CD4-positive, alpha-beta T cell treated with Interleukin-17A for 1 hour (primary cell): Measurements from ENCODE around the gene MPO.

Experiments used
- DNase-seq: peaks from one replicate; pipeline ENCODE4 v3.0.0-alpha.2; 2020

Gene MPO

GRCh38 chr17:58319173-58320162 is 38.7 kb upstream of the MPO start:
- DNase-seq = no peak

- DNase-seq = no peak
Observed at GRCh38 chr17:58318627-58319172, 38.0 kb upstream of the MPO start.

DNA sequence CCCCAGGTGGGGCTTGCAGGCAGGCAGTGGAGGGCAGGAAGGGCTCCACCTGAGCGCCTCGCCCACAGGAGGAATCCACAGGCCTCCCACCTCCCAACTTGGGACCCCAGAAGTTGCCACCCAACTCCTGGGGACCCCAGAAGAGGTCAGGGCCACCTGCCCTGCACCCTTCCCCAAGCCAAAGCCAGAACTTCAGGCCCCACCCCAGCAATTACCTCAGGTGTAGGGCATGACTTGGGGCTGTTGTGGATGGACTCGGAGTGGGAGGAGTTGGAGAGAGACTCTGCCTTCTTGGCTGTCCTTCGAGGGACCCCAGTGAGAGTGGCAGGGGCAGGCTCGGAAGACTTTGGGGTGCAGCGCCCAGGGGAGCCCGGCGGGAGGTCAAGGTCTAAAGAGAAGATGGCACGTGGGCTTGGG is 37.3 kb upstream of the MPO start:
- DNase-seq = no peak

GRCh38 chr17:58317421-58318064 is 36.8 kb upstream of the MPO start:
- peak; percentile 89 for DNase-seq

GRCh38 chr17:58316260-58316960 is 35.7 kb upstream of the MPO start:
- no peak for DNase-seq

DNA sequence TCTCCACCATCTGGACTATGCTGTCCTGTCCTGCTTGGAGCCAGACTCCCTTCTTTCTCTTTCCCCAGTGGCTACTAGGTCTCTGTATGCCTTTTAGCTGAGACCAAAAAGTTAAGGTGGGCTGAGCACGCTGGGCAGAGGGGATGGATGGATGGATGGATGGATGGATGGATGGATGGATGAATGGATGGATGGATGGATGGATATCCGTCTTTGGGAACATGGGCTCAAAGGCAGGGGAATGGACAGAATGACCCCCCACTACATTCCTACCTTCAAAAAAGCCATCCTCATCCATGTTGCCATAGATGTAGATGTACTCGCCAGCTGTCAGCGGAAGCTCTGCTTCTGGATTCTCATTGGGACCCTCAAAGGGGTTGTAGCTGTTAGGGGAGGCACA is 35.0 kb upstream of the MPO start:
- no peak for DNase-seq

DNA sequence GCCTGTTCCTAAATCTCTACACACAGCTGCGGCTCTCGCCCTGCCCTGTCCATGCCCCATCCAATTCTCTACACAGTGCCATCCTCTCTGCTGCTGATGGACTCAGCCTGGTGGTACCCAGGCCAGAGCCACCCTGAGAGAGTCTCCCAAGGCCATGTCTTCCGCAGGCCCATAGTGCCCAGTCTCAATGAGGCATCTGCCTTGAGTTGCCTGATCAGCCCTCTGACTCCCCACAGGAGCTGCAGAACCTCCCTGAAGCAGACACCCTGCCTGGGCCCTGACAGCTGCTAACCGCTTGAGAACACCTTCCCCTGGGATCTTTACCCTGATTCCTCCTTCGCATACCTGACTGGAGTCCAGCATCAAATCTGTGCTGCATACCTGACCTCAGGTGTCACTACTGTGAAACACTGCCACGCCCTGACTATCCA is 34.6 kb upstream of the MPO start:
- no peak for DNase-seq

DNA sequence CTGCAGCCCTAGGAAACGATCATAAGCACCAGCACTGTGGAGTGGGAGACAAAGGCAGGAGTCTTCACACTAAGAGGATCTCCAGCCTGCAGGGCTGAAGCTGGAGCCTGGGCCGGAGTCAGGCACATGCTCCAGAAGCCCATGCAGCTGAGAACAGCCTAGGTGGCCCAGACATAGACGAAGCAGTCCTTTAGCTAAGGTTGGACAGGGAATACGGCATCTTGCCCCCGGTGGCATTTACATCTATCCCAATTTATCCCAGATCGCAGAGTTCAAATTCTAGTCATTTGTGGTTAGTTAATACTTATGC is 33.9 kb upstream of the MPO start:
- no peak for DNase-seq

- no peak for DNase-seq
Observed at GRCh38 chr17:58313815-58314705, 33.3 kb upstream of the MPO start.

GRCh38 chr17:58312829-58313228 is 32.1 kb upstream of the MPO start:
- no peak for DNase-seq

DNA sequence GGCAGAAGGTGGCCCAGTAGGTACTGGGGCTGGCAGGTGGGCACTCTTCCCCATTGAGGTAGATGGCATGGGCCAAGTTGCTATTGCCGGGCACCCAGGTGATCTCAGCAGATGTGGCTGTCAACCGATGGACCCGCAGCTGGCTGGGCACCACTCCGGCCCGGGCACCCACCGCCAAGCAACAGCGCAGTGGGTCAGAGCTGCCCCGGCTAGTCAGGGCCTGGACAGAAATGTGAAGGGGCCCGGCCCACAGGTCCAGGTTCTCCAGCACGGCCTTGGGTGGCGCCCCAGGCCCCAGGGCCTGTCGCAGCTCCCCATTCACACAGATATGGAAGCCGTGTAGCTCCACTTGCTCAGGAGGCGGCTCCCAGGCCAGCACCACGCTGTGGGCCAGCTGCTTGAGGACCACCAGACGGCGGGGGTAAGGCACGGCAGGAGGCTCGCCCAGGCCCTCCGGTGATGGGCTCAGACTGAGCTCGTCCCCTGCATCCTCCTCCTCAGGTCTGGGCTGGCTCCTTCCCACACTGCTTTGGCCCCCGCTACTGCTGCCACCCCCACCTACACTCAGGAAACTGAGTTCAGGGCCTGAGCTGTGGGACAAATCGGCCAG is 31.4 kb upstream of the MPO start:
- no peak for DNase-seq

DNA sequence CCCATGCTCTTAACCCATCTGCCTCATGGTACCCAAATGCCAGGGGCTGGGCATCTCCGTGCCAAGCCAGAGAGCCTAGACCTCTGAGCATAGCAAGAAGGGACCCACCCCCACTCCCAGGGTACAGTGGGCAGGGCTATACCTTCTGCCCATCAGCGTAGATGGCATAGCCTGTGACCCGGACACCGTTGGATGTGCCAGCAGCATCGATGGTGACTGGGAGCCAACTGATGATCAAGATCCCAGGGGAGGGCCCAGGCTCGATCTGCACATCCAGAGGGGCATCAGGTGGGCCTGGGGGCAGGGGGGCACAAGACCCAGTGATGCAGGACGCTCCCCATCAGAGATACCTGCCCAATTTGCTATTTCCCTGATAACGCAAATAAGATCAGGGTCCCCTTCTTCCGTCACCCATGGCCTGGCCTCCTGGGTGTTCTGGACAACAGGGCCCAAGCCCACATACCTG is 30.7 kb upstream of the MPO start:
- no peak for DNase-seq

- DNase-seq = no peak
Observed at GRCh38 chr17:58310511-58311428, 30.0 kb upstream of the MPO start.

- DNase-seq = no peak
Observed at GRCh38 chr17:58309918-58310259, 29.2 kb upstream of the MPO start.

DNA sequence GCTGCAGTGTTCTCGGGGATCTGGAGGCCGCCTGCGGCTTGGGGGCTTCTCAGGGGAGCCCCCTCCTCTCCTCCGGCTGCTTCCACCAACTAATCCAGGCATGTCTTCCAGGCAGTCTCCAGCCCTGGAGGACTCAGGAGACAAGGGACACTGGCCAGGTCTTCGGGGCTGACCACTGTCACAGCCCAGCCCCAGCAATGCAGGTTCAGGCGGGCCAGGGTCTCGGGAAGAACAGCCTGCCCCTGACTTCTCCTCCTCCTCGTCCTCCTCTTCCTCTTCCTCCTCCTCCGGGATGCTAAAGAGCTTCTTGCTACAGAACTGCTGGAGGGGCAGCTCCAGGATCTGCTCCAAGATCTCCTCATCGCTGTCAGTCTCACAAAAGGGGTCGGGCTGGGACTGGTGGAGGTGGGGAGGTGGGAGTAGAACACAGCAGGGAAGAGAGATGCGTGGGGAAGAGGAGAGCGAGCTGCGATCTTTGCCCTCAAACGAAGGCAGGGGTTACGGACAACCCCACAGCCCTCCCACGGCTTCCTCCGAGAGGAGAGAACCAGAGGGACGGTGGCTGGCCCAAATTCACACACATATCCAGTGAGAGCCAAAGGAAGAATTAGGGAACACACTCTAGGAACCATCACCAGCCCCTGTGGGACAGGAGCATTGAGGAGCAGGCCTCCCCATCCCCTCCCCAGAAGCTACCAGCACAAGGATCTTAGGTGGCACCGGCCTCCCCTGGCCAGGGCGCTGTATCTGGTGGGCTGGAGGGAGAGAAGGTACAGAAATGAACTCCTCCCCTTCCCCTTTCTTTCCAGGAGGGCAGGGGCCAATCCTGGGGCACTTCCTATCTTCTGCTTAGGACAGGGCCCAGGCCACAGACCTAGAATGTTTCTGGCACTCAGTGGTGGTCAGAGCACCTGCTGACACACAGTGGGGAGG is 28.5 kb upstream of the MPO start:
- no peak for DNase-seq

DNA sequence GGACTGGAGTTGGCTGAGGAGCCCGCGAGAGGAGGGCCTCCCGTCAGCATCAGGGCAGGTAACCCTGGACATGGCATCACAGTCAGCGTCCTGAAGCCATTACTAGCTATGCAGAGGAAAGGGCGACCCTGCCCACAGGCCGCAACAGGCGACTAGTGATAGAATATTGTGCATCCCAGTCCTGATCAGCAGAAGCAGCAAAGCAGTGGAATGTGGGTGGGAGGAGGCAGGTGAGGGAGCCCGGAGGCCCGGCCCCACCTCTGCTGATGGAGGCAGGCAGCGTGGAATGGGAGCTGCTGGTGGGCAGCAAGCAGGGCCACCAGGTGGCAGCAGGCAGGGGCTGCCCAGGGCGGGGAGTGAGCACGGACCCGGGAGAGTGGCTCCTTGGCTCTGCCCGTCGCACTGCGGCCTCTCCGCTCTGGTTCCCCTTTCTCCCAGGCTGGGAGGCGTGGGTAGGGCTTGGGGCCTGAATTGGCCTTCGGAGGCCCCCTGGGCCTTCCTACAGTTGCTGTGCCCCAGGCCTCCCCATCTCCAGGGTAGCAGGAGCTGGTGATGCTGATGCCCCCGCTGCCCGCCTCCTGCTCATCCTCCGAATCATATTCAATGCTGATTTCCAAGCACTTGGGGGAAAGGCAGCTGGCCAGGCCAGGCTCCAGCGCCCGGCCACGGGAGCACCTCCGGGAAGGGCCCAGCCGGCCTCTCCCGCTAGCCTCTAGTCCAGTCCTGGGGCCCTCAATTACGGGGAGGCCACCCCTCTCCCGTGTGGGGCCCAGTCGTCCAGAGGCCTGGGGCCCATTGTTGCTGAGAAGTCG is 27.6 kb upstream of the MPO start:
- DNase-seq = no peak

- no peak for DNase-seq
Observed at GRCh38 chr17:58307468-58308172, 26.9 kb upstream of the MPO start.
